ENCODE data around the gene TTC7B. TPM values are rescaled to one million over a fixed set of nuclear protein-coding genes. Genes with fewer than 3 reads are reported as not detected.

The TTC7B gene
- total RNA-seq, 1 donor from 2014 or later, result 55.5 TPM

- Histone ChIP-seq H3K36me3 (no peaks in the 10 kb centered on the region), H3K9me3 (replicated peaks) (no peaks in the 10 kb centered on the region), H3K27me3 (ENCODE audit: low read depth) (no peaks in the 10 kb centered on the region), H3K27ac (replicated peaks) (no peak overlapping the region), H3K4me3 (no peak overlapping the region), H3K4me1 (peaks cover 97% of the 10 kb centered on the region)
- no peak for DNase-seq
- TF ChIP-seq CTCF (IDR thresholded peaks at IDR 0.05; ENCODE audit: borderline replicate concordance), result no peak
- intact Hi-C loops (cut with micrococcal nuclease), result no loop called here
Observed at GRCh38 chr14:90809530-90810312, 6.5 kb downstream of the TTC7B start.

GRCh38 chr14:90808759-90809529 is 7.3 kb downstream of the TTC7B start:
- TF ChIP-seq CTCF (IDR thresholded peaks at IDR 0.05; ENCODE audit: borderline replicate concordance), result no peak

GRCh38 chr14:90807060-90807459 is 9.2 kb downstream of the TTC7B start:
- Histone ChIP-seq H3K4me3 (no peak overlapping the region), H3K27me3 (ENCODE audit: low read depth) (no peaks in the 10 kb centered on the region), H3K27ac (replicated peaks) (peak overlapping the region; percentile 55), H3K9me3 (replicated peaks) (no peaks in the 10 kb centered on the region), H3K4me1 (peaks cover 88% of the 10 kb centered on the region), H3K36me3 (no peaks in the 10 kb centered on the region)
- TF ChIP-seq CTCF (IDR thresholded peaks at IDR 0.05; ENCODE audit: borderline replicate concordance), result no peak
- DNase-seq, result no peak
- intact Hi-C loops (cut with micrococcal nuclease), result no loop called here

More at GRCh38 chr14:90808759-90809529, 7.3 kb downstream of the TTC7B start:
- Histone ChIP-seq H3K4me1 (peaks cover 97% of the 10 kb centered on the region), H3K4me3 (no peak overlapping the region), H3K27ac (replicated peaks) (peak overlapping the region; percentile 55), H3K9me3 (replicated peaks) (no peaks in the 10 kb centered on the region), H3K36me3 (no peaks in the 10 kb centered on the region), H3K27me3 (ENCODE audit: low read depth) (no peaks in the 10 kb centered on the region)
- DNase-seq, result no peak
- intact Hi-C loops (cut with micrococcal nuclease), result no loop called here

GRCh38 chr14:90805662-90806540 is 10.3 kb downstream of the TTC7B start:
- Histone ChIP-seq H3K27me3 (ENCODE audit: low read depth) (no peaks in the 10 kb centered on the region), H3K9me3 (replicated peaks) (no peaks in the 10 kb centered on the region), H3K36me3 (no peaks in the 10 kb centered on the region), H3K27ac (replicated peaks) (peak overlapping the region; percentile 55), H3K4me3 (no peak overlapping the region), H3K4me1 (peaks cover 82% of the 10 kb centered on the region)
- peak; percentile 45 for DNase-seq
- TF ChIP-seq CTCF (IDR thresholded peaks at IDR 0.05; ENCODE audit: borderline replicate concordance), result no peak
- intact Hi-C loops (cut with micrococcal nuclease), result no loop called here

GRCh38 chr14:90805084-90805391 is 11.2 kb downstream of the TTC7B start:
- TF ChIP-seq CTCF (IDR thresholded peaks at IDR 0.05; ENCODE audit: borderline replicate concordance), result no peak
- Histone ChIP-seq H3K36me3 (no peaks in the 10 kb centered on the region), H3K9me3 (replicated peaks) (no peaks in the 10 kb centered on the region), H3K27me3 (ENCODE audit: low read depth) (no peaks in the 10 kb centered on the region), H3K4me1 (peaks cover 73% of the 10 kb centered on the region), H3K4me3 (no peak overlapping the region), H3K27ac (replicated peaks) (peak overlapping the region; percentile 62)
- intact Hi-C loops (cut with micrococcal nuclease), result no loop called here
- no peak for DNase-seq

All from left ventricle myocardium inferior (tissue), 1 donor.